Osteoblast (primary cell): ENCODE measurements around the gene RIPOR3. TPM values are rescaled to one million over a fixed set of nuclear protein-coding genes. Genes with fewer than 3 reads are reported as not detected.
A peak's percentile ranks its signal among the peaks of the same experiment; 100 is the strongest.

ENCODE experiments used
- DNase-seq: peaks from one replicate; pipeline ENCODE4 v3.0.0; 2011; ENCODE audit warnings: low spot score, mixed read lengths; ENCODE audit not compliant: insufficient read length; ENCODE audit errors: missing footprints
- H2AFZ ChIP-seq: 2 replicates; pipeline ENCODE4 v1.6.0; 2011; ENCODE audit warnings: mild to moderate bottlenecking, low read length
- H3K27ac ChIP-seq: 2 replicates; pipeline ENCODE4 v1.5.1; 2011; ENCODE audit warnings: mild to moderate bottlenecking, low read depth, low read length, moderate library complexity
- H3K27me3 ChIP-seq: 2 replicates; pipeline ENCODE4 v1.6.0; 2012; ENCODE audit warnings: mild to moderate bottlenecking, control low read depth, inconsistent platforms, low read length, moderate library complexity; ENCODE audit not compliant: insufficient read depth
- H3K36me3 ChIP-seq: 2 replicates; pipeline ENCODE4 v1.5.1; 2011; ENCODE audit warnings: mild to moderate bottlenecking, low read length, control low read depth, moderate library complexity; ENCODE audit not compliant: insufficient read depth
- H3K4me1 ChIP-seq: 2 replicates; pipeline ENCODE4 v1.5.1; 2011; ENCODE audit warnings: mild to moderate bottlenecking, low read length, control low read depth, moderate library complexity; ENCODE audit not compliant: insufficient read depth
- H3K4me2 ChIP-seq: 2 replicates; pipeline ENCODE4 v1.6.0; 2011; ENCODE audit warnings: mild to moderate bottlenecking, low read length; ENCODE audit not compliant: insufficient read depth
- H3K4me3 ChIP-seq: fragments of 200-600 bp; sonication (generic); 3 replicates; pipeline ENCODE4 v1.5.1; 2012; ENCODE audit warnings: mild to moderate bottlenecking, low read length, inconsistent platforms; ENCODE audit not compliant: insufficient read depth
- H3K79me2 ChIP-seq: 2 replicates; pipeline ENCODE4 v1.6.0; 2012; ENCODE audit warnings: mild to moderate bottlenecking, low read length, control low read depth, inconsistent platforms; ENCODE audit not compliant: insufficient read depth
- H3K9me3 ChIP-seq: 2 replicates; pipeline ENCODE4 v1.5.1; 2011; ENCODE audit warnings: low read depth, low read length, control low read depth
- H4K20me1 ChIP-seq: 2 replicates; pipeline ENCODE4 v1.6.0; 2012; ENCODE audit warnings: mild to moderate bottlenecking, low read length, control low read depth; ENCODE audit not compliant: insufficient read depth
- CTCF ChIP-seq: IDR thresholded peaks from 2 replicates; pipeline ENCODE4 v1.5.1; 2011; ENCODE audit warnings: mild to moderate bottlenecking, low read depth, low read length, moderate library complexity; ENCODE audit errors: extremely low read depth
- total RNA-seq: library from RNA; depleted of rRNA; stranded (reverse); fragments of >200 nt; gene quantifications from 2 replicates; pipeline ENCODE4 v1.2.3, GENCODE V29; 2012

Gene RIPOR3
- total RNA-seq, 1 donor, result 1.1 TPM

GRCh38 chr20:50618537-50618936 is 72.8 kb downstream of the RIPOR3 start:
- no peak for TF ChIP-seq CTCF
- Histone ChIP-seq H3K4me1 (no peaks in the 10 kb centered on the region), H3K9me3 (peaks cover 5% of the 10 kb centered on the region), H2AFZ (no peak overlapping the region), H3K4me2 (no peak overlapping the region), H3K79me2 (no peaks in the 10 kb centered on the region), H3K27me3 (no peaks in the 10 kb centered on the region), H3K27ac (no peak overlapping the region), H3K4me3 (no peak overlapping the region), H3K36me3 (no peaks in the 10 kb centered on the region), H4K20me1 (no peaks in the 10 kb centered on the region)
- DNase-seq, result peak; percentile 11

- no peaks in the 10 kb centered on the region for H3K27me3 ChIP-seq
- H4K20me1 ChIP-seq, result no peaks in the 10 kb centered on the region
- no peak overlapping the region for H3K27ac ChIP-seq
- H2AFZ ChIP-seq, result no peak overlapping the region
- no peak for DNase-seq
- TF ChIP-seq CTCF, result no peak
- no peaks in the 10 kb centered on the region for H3K79me2 ChIP-seq
- no peaks in the 10 kb centered on the region for H3K36me3 ChIP-seq
- no peak overlapping the region for H3K4me2 ChIP-seq
- peaks cover 5% of the 10 kb centered on the region for H3K9me3 ChIP-seq
- H3K4me1 ChIP-seq, result no peaks in the 10 kb centered on the region
- H3K4me3 ChIP-seq, result no peak overlapping the region
These were observed 74.3 kb downstream of the RIPOR3 start for GRCh38 chr20:50617022-50617421.

- no peaks in the 10 kb centered on the region for H3K27me3 ChIP-seq
- no peak overlapping the region for H3K27ac ChIP-seq
- TF ChIP-seq CTCF, result no peak
- no peak overlapping the region for H2AFZ ChIP-seq
- H3K36me3 ChIP-seq, result no peaks in the 10 kb centered on the region
- no peak overlapping the region for H3K4me3 ChIP-seq
- DNase-seq, result peak; percentile 13
- H3K79me2 ChIP-seq, result no peaks in the 10 kb centered on the region
- peaks cover 3% of the 10 kb centered on the region for H3K4me1 ChIP-seq
- H3K9me3 ChIP-seq, result no peaks in the 10 kb centered on the region
- no peak overlapping the region for H3K4me2 ChIP-seq
- no peaks in the 10 kb centered on the region for H4K20me1 ChIP-seq
These were observed 75.9 kb downstream of the RIPOR3 start for GRCh38 chr20:50615407-50615806.

- Histone ChIP-seq H3K27ac (no peak overlapping the region), H3K36me3 (no peaks in the 10 kb centered on the region), H3K4me3 (no peak overlapping the region), H3K27me3 (no peaks in the 10 kb centered on the region), H3K4me1 (peaks cover 3% of the 10 kb centered on the region), H3K4me2 (no peak overlapping the region), H3K79me2 (no peaks in the 10 kb centered on the region), H3K9me3 (no peaks in the 10 kb centered on the region), H2AFZ (no peak overlapping the region), H4K20me1 (no peaks in the 10 kb centered on the region)
- DNase-seq, result peak; percentile 44
- no peak for TF ChIP-seq CTCF
These were observed 77.7 kb downstream of the RIPOR3 start for GRCh38 chr20:50613438-50614169.
